ENCODE measurements around the gene OR10G3.

OR10G3 gene

DNA sequence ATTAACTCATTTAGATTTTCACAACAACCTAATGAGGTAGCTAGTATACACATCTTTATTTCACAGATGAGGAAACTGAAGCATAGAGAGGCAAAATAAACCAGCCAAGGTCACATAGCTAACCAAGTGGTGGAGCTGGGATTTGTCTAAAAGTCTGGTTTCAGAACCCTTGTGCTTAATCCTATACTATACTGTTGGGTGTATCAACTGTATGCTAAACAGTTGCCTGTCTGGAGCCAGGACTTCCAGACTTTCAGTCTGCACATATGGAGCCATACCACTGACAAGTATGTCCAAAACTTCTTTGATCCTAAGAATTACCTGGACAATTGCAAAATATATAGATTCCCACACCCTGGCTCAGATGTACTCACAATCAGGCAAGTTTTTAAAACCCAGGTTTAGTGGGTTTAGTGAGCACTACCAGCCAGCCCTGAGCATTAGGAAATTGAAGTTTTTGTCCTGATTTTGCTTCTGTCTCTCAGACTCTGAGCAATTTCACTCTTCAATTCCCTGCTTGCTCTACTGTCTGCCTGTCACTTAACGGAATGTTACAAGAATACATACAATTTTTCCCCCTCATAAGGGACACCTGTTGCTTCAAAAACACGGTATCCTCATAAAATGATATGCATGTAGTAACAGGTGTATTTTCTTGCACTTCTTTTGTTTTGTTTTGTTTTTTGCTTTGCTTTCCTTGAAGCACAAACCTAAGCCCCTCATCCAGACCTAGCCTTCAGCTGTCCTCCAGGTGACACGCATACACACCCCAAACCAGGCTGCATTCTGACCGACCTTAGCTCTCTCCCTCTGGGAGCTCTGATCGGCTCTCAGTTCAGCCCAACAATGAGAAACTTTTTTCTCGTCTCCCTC lies 44.1 kb downstream of the OR10G3 start:
- DNase-seq (no peak), ATAC-seq (no peak)

DNA sequence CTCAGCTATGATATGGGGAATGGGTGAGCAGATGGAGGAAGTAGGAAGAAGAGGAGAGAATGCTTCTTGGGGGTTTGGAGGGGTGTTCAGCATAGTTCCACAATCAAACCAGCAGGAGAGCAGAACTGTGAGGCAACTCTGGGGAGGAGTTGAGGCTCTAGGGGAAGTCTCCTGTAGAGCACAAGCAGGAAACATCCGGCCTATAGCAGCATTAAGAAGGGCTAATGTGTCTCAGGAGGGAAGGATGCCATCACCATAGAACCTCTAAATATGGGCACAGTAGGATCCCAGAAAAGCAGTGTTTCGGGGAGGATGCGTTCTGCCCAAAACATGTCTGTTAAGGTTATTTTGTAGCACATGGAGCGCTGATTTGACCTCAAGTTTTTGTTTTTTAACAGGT lies 45.3 kb downstream of the OR10G3 start:
- ATAC-seq (no peak), DNase-seq (no peak)

DNA sequence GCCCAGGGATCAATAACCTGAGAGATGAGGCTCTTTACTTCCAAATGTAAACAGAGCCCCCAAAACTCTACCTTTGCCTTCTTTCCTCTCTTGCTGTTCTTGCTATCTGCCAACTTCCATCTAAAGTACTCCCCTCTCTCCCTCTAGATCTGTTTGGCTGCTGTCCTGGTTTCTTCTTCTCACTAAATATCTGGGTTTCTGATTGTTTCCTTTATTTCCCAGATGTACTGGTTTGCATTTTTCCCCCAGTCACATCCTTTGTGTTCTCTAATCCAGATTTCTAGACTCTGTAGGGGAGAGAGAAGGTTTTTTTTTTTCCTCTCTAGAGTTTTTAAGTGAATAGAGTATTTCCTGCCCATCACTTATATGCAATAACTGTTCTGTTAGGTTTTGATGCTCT lies 46.6 kb downstream of the OR10G3 start:
- DNase-seq (no peak), ATAC-seq (no peak)

DNA sequence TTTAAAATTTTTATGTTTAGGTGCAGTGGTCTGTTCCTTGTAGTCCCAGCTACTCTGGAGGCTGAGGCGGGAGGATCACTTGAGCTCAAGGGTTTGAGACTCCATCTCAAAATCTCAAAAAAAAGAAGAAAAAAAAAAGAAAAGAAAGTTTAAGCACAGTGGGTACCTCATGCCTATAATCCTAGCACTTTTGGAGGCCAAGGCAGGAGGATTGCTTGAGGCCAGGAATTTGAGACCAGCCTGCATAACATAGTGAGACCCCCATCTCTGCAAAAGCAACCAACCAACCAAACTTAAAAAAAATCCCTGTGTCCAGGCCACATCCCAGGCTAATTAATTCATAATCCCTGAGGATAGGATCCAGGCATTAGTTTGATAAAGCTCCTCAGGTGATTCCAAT lies 50.4 kb downstream of the OR10G3 start:
- DNase-seq (no peak), ATAC-seq (no peak)

DNA sequence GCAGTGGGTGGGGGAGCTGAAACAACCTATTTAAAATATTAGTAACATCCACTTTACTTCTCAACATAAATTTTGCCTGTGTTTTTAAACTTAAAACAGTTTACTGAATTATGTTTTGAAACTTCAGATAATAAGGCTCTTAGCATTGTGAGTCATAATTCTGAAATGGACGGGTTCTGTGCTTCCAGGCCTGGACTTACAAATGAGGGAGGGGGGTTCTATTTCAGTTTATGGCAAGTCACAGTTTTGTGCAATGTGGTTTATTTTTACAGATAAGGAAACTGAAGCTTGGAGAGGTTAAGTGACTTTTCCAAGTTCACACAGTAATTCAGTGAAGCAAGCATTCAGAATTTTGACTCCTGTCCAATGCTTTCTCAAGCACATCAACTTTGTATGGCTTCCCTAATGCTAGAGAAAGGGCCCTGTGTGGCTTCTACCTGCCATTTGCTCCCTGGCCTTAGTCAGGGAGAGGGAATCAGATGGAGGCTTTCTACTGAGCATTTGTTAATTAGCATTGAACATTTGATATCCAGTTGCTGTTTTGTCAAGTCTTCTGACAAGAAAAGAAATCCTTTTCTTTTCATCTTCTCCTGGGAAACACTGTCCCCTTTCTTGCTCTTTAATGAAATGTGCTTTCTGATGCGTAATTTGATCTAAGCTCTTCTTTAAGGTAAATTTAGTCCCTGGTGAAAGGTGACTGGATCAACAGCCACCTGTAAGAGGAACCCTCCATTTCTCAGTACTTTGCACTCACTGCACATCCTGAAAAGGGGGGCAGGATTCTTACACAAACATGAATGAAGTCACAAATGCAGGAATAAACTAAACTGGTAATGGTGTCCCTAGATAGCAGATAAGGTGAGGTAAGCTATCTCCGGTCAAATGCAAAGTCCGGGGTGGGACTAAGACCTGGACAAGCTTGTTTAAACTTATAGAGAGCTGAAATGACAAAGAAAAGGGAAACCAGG lies 51.2 kb downstream of the OR10G3 start:
- ATAC-seq, result no peak
- DNase-seq, result no peak

DNA sequence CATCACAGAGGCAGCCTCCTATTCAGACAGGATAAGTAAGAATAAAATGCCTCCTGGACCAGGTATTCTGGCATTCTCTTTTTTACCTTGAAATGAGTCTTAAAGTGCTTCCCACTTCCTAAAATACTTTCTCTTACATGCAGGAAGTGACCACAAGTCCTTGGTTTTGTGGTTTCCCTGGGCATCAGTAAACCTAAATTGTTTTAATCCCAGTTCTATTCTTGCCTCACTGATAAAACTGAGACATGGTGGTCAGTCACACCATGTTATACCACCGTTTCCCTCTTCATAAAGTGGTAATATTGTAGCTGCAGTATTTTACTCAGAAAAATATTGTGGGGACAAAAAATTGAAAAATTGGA lies 52.6 kb downstream of the OR10G3 start:
- ATAC-seq, result no peak
- DNase-seq, result no peak

DNA sequence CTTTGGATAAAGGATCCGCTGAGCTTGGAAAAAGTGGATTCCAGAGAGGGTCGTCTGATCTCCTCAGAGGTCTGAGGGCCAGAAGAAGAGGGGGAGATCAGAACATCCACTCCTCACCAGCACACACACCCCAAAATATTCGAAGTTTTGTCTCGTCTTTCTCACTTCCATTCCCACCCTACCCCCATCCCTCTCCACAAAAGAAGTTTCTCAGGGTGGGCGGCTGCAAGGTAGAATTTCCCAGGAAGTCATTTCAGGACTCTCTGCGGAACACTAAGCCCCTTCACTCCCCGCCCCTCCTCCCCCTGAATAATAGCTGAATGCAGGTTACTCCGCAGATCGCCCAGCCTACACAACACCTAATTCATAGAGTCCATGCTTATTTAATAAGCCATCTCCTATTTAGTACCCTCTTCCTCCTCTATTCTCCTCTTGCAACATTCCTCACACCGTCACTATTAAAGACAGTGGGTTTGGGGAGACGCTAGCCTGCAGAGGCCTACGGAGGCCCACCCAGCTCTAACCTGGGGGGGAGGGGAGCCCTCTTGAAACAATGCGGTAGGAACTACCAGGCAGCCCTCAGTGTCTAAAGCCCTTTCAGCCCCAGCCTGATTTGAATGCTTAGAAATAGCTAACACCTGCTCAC lies 53.1 kb downstream of the OR10G3 start:
- ATAC-seq (no peak), DNase-seq (no peak)

DNA sequence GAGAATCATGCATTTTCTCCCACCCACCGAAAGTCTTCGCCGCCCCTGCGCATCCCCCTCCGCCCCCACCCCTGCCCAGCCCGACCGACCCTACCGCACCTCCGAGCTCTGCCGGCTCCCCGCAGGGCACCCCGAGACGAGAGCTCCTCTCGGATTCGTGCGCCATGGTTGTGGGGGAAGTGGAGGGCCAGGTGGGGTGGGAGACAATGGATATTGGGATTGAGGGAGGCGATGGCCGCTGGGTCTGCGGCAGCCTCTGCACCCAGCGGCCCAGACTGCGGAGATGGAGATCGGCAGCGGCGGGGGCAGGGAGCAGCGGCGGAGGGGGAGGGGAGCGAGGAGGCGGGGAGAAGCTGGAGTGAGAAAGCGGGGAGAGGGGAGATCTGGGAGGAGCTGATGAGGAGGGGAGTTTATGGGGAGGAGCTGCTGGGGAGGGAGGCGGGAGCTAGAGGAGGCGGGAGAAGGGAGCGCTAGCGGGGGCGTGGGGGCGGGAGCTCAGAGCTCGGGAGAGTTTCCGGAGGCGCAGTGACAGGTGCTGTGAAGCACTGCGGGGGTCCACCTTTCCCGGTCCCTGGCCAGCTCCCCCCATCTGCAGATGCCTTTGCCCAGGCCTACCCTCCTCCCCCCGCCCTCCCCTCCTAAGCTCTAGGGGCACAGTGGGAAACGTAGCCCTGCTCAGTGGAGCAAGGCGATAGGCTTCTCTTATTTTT lies 53.8 kb downstream of the OR10G3 start, which contains the start of gene SALL2:
TSS of gene SALL2 (minus strand) at position 385 of the 710 bp plus-strand sequence. CDS start at position 166, 219 bp downstream.
- peak; percentile 73 for DNase-seq
- ATAC-seq, result peak; percentile 81

DNA sequence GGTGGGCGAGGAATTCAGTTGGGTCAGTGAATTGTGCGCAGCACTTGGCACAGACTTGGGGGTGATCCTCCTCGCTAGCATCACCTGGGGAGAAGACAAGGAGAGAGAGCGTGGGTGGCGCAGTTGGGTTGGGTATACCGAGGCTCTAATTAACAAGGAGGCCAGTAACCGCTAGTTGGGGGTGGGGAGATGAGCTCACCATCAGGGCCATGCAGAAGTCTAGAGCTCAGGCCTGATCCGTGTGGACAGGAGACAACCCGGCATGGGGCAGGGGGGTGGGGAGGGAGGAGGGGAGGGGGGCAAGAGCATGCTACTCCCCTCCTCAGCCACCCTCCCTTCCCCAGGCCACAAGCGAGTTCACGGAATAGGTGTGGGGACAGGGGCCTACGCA lies 54.3 kb downstream of the OR10G3 start:
- ATAC-seq (no peak), DNase-seq (no peak)

DNA sequence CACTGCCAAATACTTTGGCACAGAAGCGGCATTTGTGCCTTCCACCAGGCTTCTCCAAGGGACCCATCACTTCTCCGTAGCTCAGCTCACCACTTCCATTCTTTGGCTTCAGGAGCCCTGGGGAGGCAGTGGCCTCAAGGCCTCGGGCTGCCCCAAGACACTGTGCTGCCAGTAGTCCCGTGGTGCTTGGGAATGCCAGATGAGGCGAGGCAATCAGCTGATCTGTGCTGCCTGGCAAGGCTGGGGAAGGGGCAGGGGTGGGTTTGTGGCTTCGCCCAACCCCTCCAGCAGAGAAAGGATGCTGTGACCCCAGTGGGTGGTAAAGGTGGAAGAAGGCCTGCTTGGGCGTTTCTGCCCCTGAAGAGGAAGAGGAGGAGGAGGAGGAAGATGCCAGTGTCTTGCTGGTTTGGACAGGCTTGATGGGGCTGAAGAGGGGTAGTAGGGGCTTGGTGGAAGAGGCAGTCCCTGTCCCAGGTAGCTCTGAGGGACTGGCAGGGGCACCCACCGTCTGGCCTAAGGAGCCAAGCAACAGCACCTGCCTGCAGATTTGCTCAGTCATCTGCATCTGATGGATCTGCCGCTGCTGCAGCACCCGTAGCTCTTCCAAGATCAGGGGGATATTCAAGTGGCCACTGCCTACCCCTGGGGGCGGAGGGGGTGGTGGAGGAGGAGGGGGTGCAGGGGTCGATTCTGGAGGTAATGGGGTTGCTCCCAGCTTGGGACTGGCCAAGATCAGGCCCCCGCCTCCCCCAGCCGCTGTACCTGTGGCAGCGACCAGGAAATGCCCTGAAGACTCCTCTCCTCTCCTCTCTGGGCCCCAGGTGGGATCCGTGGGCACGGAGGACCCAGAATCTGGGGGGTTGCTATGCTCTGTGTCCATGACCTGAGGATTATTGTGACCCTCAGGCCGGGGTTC lies 55.0 kb downstream of the OR10G3 start:
- ATAC-seq, result no peak

DNA sequence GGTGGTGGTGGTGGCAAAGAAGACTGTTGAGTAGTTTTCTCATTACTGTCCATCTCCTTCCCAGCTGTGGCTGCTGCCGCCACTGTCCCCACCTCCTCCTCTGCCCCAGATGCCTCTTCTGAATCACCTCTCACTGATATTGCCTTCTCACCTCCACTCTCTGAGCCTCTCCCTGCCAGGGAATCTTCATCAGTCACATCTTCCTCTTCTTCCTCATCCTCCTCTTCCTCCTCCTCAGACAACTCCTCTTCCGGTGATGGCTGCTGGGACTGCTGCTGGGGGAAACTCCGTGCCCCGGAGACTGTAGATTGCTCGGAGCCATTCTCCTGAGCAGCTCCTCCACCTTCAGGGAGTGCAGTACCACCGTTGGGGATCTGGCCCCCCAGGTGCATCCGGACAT lies 56.7 kb downstream of the OR10G3 start:
- ATAC-seq (no peak), DNase-seq (no peak)

More for the DNA sequence above, 55.0 kb downstream of the OR10G3 start:
- no peak for DNase-seq

DNA sequence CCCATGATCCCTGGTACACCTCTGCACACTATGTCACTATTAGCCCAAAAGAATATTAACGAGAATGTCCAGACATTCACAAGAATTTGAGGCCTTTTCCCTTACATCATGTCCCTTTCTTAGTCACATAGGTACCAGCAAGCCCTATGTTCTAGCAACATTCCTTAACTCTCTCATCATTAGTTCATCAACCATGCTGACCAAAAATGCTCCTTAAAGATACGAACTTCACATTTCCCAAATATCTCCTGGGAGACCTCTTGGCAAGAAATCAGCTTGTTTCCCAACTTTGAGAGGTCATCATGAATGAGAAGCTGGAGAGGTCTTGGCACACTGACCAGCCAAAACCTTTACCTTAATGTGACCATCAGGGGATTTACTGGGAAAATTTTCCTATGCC lies 58.4 kb downstream of the OR10G3 start:
- ATAC-seq, result no peak
- no peak for DNase-seq

DNA sequence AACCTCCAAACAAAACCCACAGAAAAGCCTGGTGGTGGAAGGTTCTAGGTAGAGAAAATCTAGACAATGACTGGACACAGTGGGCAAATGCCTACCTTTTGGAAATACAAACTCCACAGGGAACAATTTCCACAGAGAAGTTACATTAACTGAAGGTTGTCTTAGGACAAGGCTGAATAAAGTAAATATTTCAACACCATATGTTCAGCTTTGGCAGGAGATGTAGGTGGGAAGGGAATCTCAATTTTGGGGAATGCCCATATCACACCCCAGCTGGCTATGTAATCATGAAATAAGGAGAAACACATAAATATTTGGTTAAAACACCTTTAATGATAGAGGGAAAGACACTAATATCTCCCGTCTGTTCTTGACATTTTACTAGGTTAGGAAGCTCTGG lies 59.1 kb downstream of the OR10G3 start:
- ATAC-seq, result no peak
- no peak for DNase-seq

DNA sequence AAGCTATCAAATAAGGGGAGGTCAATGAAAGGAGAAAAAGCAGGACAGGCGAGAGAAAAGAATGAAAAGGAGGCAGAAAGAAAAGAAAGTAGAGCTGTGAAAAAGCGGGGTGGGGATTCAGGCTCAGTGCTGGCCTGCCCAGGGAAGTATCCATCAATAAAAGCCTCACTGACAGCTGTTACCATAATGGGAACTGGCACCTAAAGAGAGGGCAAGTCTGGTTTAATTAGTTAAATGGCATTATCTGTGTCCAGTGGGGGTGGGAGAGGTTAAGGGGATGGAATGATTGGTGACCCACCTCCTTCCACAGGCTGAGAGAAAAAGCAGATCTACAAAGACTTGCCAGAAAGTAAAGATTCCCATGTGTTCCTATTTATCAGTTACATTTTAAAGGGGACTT lies 61.2 kb downstream of the OR10G3 start:
- no peak for ATAC-seq
- no peak for DNase-seq

All from stimulated activated naive CD8-positive, alpha-beta T cell treated with anti-CD3 and anti-CD28 coated beads, Interleukin-15, Interleukin-2, amounts not matched to agents 100 U/mL and 50 U/mL, for 24 hours (primary cell).